NCI-H2107 treated with DMSO at 0.1 percent for 48 hours (cell line): ENCODE measurements around the gene GRIN1.

ENCODE experiments used
- DNase-seq: peaks from one replicate; lab custom pipeline; 2025; ENCODE audit not compliant: unreplicated experiment; lab: John Stamatoyannopoulos, UW

The GRIN1 gene

GRCh38 chr9:137161558-137162486 lies 22.9 kb downstream of the GRIN1 start:
- no peak for DNase-seq

- DNase-seq, result no peak
Measured at GRCh38 chr9:137162505-137163364, 23.8 kb downstream of the GRIN1 start.

- no peak for DNase-seq
Measured at GRCh38 chr9:137163365-137163715, 24.4 kb downstream of the GRIN1 start.

GRCh38 chr9:137163805-137164204 lies 24.9 kb downstream of the GRIN1 start:
- no peak for DNase-seq

GRCh38 chr9:137164370-137165249 lies 25.7 kb downstream of the GRIN1 start:
- DNase-seq, result no peak

GRCh38 chr9:137165250-137165836 lies 26.4 kb downstream of the GRIN1 start:
- DNase-seq, result no peak

- DNase-seq, result no peak
Measured at GRCh38 chr9:137166380-137167229, 27.7 kb downstream of the GRIN1 start.

GRCh38 chr9:137167277-137167746 lies 28.4 kb downstream of the GRIN1 start:
- no peak for DNase-seq

- DNase-seq, result no peak
Measured at GRCh38 chr9:137167747-137168572, 29.0 kb downstream of the GRIN1 start.

- no peak for DNase-seq
Measured at GRCh38 chr9:137168573-137168903, 29.6 kb downstream of the GRIN1 start.

GRCh38 chr9:137168904-137169856 lies 30.2 kb downstream of the GRIN1 start:
- peak; percentile 37 for DNase-seq

- DNase-seq, result no peak
Measured at GRCh38 chr9:137169896-137170358, 31.0 kb downstream of the GRIN1 start, which contains the start of gene LRRC26. Gene LRRC26 (minus strand): TSS chr9:137170051. CDS start chr9:137169943, 108 bp downstream.

- DNase-seq, result no peak
Measured at GRCh38 chr9:137170486-137171148, 31.7 kb downstream of the GRIN1 start.

- DNase-seq, result no peak
Measured at GRCh38 chr9:137171149-137171900, 32.4 kb downstream of the GRIN1 start.

- DNase-seq, result no peak
Measured at GRCh38 chr9:137172901-137173795, 34.2 kb downstream of the GRIN1 start.
